PFSK-1 (cell line): ENCODE results near the gene SPECC1.

Experiments
- FOXP2 ChIP-seq: optimal IDR thresholded peaks from 2 replicates; pipeline ENCODE3; 2011; ENCODE audit warnings: borderline replicate concordance, control low read depth, inconsistent platforms; ENCODE audit not compliant: insufficient read depth; ENCODE audit errors: extremely low read length, extremely low read depth
- POLR2AphosphoS5 ChIP-seq: IDR thresholded peaks from 2 replicates; pipeline ENCODE4 v1.6.1; 2012; ENCODE audit warnings: low read depth, mild to moderate bottlenecking, control low read depth, low read length, moderate library complexity
- REST ChIP-seq, 2 experiments: IDR thresholded peaks; 2 replicates each; pipeline versions ENCODE4 v1.6.1 to v1.8.0; 2011 to 2012; ENCODE audit warnings: low read depth in 2 of 2, low read length in 2 of 2, control low read depth in 1 of 2, inconsistent platforms in 1 of 2, mild to moderate bottlenecking in 1 of 2, moderate library complexity in 1 of 2; ENCODE audit not compliant: insufficient read depth in 1 of 2
- TAF1 ChIP-seq: IDR thresholded peaks from 2 replicates; pipeline ENCODE4 v1.6.1; 2012; ENCODE audit warnings: low read length, control low read depth, borderline replicate concordance; ENCODE audit not compliant: insufficient read depth

GRCh38 chr17:20300436-20300934, 291.3 kb downstream of the SPECC1 start:
- TF ChIP-seq FOXP2 (no peak), POLR2AphosphoS5 (no peak), REST (IDR thresholded peaks at IDR 0.05; ENCODE audit: insufficient read depth in 1 of 2, low read depth in 2 of 2, low read length in 2 of 2) (no peak), TAF1 (no peak)
